Activated CD8-positive, alpha-beta T cell treated with anti-CD3 and anti-CD28 coated beads, Interleukin-2, amount 10 ng/mL, durations not matched to agents 7 days and 5 days (primary cell): ENCODE data around the gene TNFRSF8. TPM values are rescaled to one million over a fixed set of nuclear protein-coding genes. Genes with fewer than 3 reads are reported as not detected.

ENCODE experiments used
- ATAC-seq: fragments of 150-1000 bp; cut with Tn5 transposase; one replicate; pipeline ENCODE4 v1.10.0; 2021; ENCODE audit warnings: moderate library complexity
- CTCF ChIA-PET: fragments of 350-600 bp; sonication (Branson Sonifier 250); formaldehyde crosslinking; loops from one replicate; lab custom pipeline; 2021; ENCODE audit warnings: antibody characterized with exemption; lab: Charles Lee
- POLR2A ChIA-PET: fragments of 350-600 bp; sonication (Branson Sonifier 250); formaldehyde crosslinking; loops from one replicate; lab custom pipeline; 2021; ENCODE audit warnings: antibody characterized with exemption; lab: Charles Lee
- DNase-seq: peaks from one replicate; pipeline ENCODE4 v3.0.0-alpha.2; 2020
- H3K27ac Mint-ChIP-seq: one replicate; pipeline ENCODE4 v1.8.0; 2021; ENCODE audit warnings: mild to moderate bottlenecking, mixed read lengths
- H3K27me3 Mint-ChIP-seq: one replicate; pipeline ENCODE4 v1.8.0; 2021; ENCODE audit warnings: low read depth, mixed read lengths
- H3K36me3 Mint-ChIP-seq: one replicate; pipeline ENCODE4 v1.8.0; 2021; ENCODE audit warnings: low read depth, mixed read lengths
- H3K4me1 Mint-ChIP-seq: one replicate; pipeline ENCODE4 v1.8.0; 2021; ENCODE audit warnings: low read depth, mixed read lengths
- H3K4me3 Mint-ChIP-seq: one replicate; pipeline ENCODE4 v1.8.0; 2021; ENCODE audit warnings: mild to moderate bottlenecking, mixed read lengths
- H3K9me3 Mint-ChIP-seq: one replicate; pipeline ENCODE4 v1.8.0; 2022; ENCODE audit warnings: mixed read lengths; ENCODE audit not compliant: insufficient read depth
- microRNA-seq: library from miRNA; unstranded; fragments of <30 nt; microRNA quantifications from one replicate; pipeline ENCODE4 v1.2.0, GENCODE V29; 2022
- total RNA-seq, 2 experiments: library from RNA; stranded (reverse); gene quantifications; one replicate each; pipeline ENCODE4 v1.2.3, GENCODE V29; 2021

The TNFRSF8 gene
- total RNA-seq, 2 experiments from 2014 or later, result 0.95 to 0.97 TPM

GRCh38 chr1:12185918-12186678 is 123.0 kb downstream of the TNFRSF8 start:
- no peak for DNase-seq
- POLR2A ChIA-PET, result interaction anchor here (0.6 to 0.7 kb wide), 2 partner anchors 36 to 273 kb away, joined by 3 to 4 read pairs; no protein-coding TSS in a partner anchor
- CTCF ChIA-PET, result interaction anchor here (6.4 kb wide), 1 partner anchor 62 kb away, joined by 54 read pairs; no protein-coding TSS in a partner anchor
- ATAC-seq, result no peak
- Mint-ChIP-seq H3K27ac (peak overlapping the region; percentile 39), H3K27me3 (no peaks in the 10 kb centered on the region), H3K36me3 (peaks cover 62% of the 10 kb centered on the region), H3K9me3 (no peaks in the 10 kb centered on the region), H3K4me3 (no peak overlapping the region), H3K4me1 (peaks cover 68% of the 10 kb centered on the region)

- Mint-ChIP-seq H3K9me3 (no peaks in the 10 kb centered on the region), H3K4me3 (no peak overlapping the region), H3K27ac (peak overlapping the region; percentile 39), H3K36me3 (peaks cover 66% of the 10 kb centered on the region), H3K4me1 (peaks cover 68% of the 10 kb centered on the region), H3K27me3 (no peaks in the 10 kb centered on the region)
- ChIA-PET CTCF (interaction anchor here (6.4 kb wide), 1 partner anchor 63 kb away, joined by 54 read pairs; no protein-coding TSS in a partner anchor), POLR2A (no interaction called here)
- DNase-seq (no peak), ATAC-seq (no peak)
Measured at GRCh38 chr1:12186679-12186985, 123.5 kb downstream of the TNFRSF8 start.

- peaks cover 64% of the 10 kb centered on the region for H3K36me3 Mint-ChIP-seq
- no peaks in the 10 kb centered on the region for H3K27me3 Mint-ChIP-seq
- H3K9me3 Mint-ChIP-seq, result no peaks in the 10 kb centered on the region
- no peak for ATAC-seq
- no peak overlapping the region for H3K27ac Mint-ChIP-seq
- H3K4me3 Mint-ChIP-seq, result no peak overlapping the region
- no peak for DNase-seq
- peaks cover 64% of the 10 kb centered on the region for H3K4me1 Mint-ChIP-seq
- ChIA-PET CTCF (interaction anchor here (1.1 to 3.7 kb wide), 5 partner anchors 9 to 84 kb away, joined by 3 to 29 read pairs (median 3); no protein-coding TSS in a partner anchor), POLR2A (interaction anchor here (0.6 to 2.1 kb wide), 3 partner anchors 10 to 279 kb away, joined by 3 to 7 read pairs (median 4); no protein-coding TSS in a partner anchor)
Measured at GRCh38 chr1:12188115-12188514, 125.0 kb downstream of the TNFRSF8 start.

DNA sequence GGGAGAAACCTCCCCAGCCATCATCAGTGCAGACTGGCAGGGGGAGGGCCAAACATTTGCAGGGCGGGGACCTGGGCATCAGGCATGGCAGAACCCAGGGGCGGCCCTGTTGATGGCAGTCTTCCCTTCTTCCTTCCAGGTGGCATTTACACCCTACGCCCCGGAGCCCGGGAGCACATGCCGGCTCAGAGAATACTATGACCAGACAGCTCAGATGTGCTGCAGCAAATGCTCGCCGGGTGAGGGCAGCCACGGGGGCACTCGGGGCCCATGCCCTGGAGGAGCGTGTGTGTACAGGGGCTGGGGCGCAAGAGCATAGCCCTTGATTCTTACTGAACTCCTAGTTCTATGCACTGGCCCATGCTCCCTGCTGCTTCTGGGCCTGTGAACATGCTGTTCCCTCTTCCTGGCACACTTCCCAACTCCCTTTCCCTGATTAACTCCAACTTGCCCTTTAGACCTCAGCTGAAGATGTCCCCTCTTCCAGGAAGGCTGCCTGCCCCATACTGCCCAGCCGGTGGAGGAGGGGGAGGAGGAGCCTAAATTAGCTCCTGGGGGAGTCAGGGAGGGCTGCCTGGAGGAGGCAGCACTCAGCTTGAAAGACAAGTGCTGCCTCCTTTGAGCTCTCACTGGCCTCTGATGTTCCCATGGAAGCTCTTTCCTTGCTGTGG is 125.7 kb downstream of the TNFRSF8 start:
- peaks cover 67% of the 10 kb centered on the region for H3K36me3 Mint-ChIP-seq
- peak overlapping the region; percentile 9 for H3K27ac Mint-ChIP-seq
- no peak overlapping the region for H3K4me3 Mint-ChIP-seq
- no peaks in the 10 kb centered on the region for H3K27me3 Mint-ChIP-seq
- ChIA-PET POLR2A (interaction anchor here (0.6 to 2.1 kb wide), 3 partner anchors 11 to 279 kb away, joined by 3 to 7 read pairs (median 4); no protein-coding TSS in a partner anchor), CTCF (interaction anchor here (1.1 to 3.7 kb wide), 4 partner anchors 10 to 64 kb away, joined by 3 to 29 read pairs (median 3); no protein-coding TSS in a partner anchor)
- DNase-seq (no peak), ATAC-seq (no peak)
- H3K9me3 Mint-ChIP-seq, result no peaks in the 10 kb centered on the region
- peaks cover 67% of the 10 kb centered on the region for H3K4me1 Mint-ChIP-seq

GRCh38 chr1:12189328-12189682 is 126.2 kb downstream of the TNFRSF8 start:
- Mint-ChIP-seq H3K27me3 (no peaks in the 10 kb centered on the region), H3K27ac (peak overlapping the region; percentile 9), H3K9me3 (no peaks in the 10 kb centered on the region), H3K4me1 (peaks cover 67% of the 10 kb centered on the region), H3K36me3 (peaks cover 67% of the 10 kb centered on the region), H3K4me3 (no peak overlapping the region)
- POLR2A ChIA-PET, result interaction anchor here (1.3 to 2.1 kb wide), 2 partner anchors 11 to 280 kb away, joined by 4 to 7 read pairs; no protein-coding TSS in a partner anchor
- CTCF ChIA-PET, result interaction anchor here (1.4 to 3.7 kb wide), 3 partner anchors 12 to 65 kb away, joined by 3 to 29 read pairs (median 3); no protein-coding TSS in a partner anchor
- no peak for ATAC-seq
- no peak for DNase-seq

DNA sequence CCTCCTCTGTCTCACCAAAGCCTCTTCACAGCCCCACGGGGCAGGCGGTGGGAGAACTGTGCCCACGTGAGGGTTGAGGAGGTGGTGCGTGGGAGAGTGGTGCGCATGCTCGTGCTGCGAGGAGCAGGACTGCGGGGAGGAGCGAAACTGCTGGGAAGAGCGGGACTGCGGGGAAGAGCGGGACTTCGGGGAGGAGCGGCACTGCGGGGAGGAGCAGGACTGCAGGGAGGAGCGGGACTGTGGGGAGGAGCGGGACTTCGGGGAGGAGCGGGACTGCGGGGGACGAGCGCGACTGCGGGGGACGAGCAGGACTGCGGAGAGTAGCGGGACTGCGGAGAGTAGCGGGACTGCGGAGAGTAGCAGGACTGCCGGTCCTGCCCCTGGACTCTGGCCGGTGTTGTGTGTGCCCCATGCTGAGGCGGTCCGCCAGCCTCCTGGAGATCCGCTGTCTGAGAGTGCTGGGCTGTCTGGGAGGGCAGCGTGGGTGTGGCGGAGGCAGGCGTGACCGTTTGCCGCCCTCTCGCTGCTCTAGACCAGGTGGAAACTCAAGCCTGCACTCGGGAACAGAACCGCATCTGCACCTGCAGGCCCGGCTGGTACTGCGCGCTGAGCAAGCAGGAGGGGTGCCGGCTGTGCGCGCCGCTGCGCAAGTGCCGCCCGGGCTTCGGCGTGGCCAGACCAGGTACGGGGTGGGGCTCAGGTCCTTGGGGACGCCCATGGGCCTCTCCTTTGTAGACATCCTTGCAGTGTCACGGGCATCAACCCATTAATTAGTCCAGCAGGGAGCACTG is 128.3 kb downstream of the TNFRSF8 start:
- Mint-ChIP-seq H3K4me1 (peaks cover 74% of the 10 kb centered on the region), H3K27ac (no peak overlapping the region), H3K4me3 (no peak overlapping the region), H3K9me3 (no peaks in the 10 kb centered on the region), H3K27me3 (no peaks in the 10 kb centered on the region), H3K36me3 (peaks cover 79% of the 10 kb centered on the region)
- ATAC-seq (no peak), DNase-seq (no peak)
- ChIA-PET POLR2A (interaction anchor here (0.9 kb wide), 1 partner anchor 8 kb away, joined by 3 read pairs; no protein-coding TSS in a partner anchor), CTCF (interaction anchor here (1.0 to 3.7 kb wide), 4 partner anchors 11 to 67 kb away, joined by 3 to 29 read pairs (median 4); no protein-coding TSS in a partner anchor)

Small RNA genes within 50 kb of the gene (microRNA-seq; reads per million reads assigned to microRNA genes)
- 3.4 reads per million for gene MIR4632
- gene MIR6729, result not detected
- gene MIR7846, result 1.7 reads per million

Other genes with a start within 250 kb of the TNFRSF8 start
- not detected for gene NPPA, start 215.5 kb upstream of the TNFRSF8 start, total RNA-seq
- not detected for gene NPPB, start 204.4 kb upstream of the TNFRSF8 start, total RNA-seq
- gene KIAA2013, start 136.9 kb upstream of the TNFRSF8 start, total RNA-seq, result 10 to 100 TPM; 37.4 to 39.7 TPM
- 10 to 100 TPM; 25.0 to 26.1 TPM for gene PLOD1, start 128.6 kb upstream of the TNFRSF8 start, total RNA-seq
- 10 to 100 TPM; 55.1 to 60.4 TPM for gene MFN2, start 82.9 kb upstream of the TNFRSF8 start, total RNA-seq
- gene MIIP, start 43.8 kb upstream of the TNFRSF8 start, total RNA-seq, result 10 to 100 TPM; 34.7 to 37.4 TPM
- gene TNFRSF1B, start 103.7 kb downstream of the TNFRSF8 start, total RNA-seq, result 100 to 1,000 TPM; 274 to 284 TPM
- gene VPS13D, start 166.7 kb downstream of the TNFRSF8 start, total RNA-seq, result 10 to 100 TPM; 32.5 to 39.9 TPM